ENCODE measurements around the gene RANBP1.

DNA sequence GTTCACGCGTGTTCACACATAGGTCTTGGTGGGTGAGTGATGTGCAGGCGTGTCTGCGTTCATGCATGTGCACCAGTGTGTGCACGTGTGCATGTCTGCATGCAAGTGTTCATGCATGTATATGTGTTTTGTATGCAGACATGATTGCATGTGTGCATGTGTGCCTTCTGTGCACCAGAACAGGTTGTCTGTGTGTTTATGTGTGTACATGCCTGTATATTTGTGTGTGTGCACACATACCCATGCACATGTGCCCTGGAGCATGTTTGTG, 20.6 kb downstream of the RANBP1 start:
- TF ChIP-seq, protein P1, sequence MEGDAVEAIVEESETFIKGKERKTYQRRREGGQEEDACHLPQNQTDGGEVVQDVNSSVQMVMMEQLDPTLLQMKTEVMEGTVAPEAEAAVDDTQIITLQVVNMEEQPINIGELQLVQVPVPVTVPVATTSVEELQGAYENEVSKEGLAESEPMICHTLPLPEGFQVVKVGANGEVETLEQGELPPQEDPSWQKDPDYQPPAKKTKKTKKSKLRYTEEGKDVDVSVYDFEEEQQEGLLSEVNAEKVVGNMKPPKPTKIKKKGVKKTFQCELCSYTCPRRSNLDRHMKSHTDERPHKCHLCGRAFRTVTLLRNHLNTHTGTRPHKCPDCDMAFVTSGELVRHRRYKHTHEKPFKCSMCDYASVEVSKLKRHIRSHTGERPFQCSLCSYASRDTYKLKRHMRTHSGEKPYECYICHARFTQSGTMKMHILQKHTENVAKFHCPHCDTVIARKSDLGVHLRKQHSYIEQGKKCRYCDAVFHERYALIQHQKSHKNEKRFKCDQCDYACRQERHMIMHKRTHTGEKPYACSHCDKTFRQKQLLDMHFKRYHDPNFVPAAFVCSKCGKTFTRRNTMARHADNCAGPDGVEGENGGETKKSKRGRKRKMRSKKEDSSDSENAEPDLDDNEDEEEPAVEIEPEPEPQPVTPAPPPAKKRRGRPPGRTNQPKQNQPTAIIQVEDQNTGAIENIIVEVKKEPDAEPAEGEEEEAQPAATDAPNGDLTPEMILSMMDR (IDR thresholded peaks at IDR 0.05), result no peak
- no peak for TF ChIP-seq HDAC2 (IDR thresholded peaks at IDR 0.05)
